ENCODE results near the gene TRABD2B. TPM values are rescaled to one million over a fixed set of nuclear protein-coding genes. Genes with fewer than 3 reads are reported as not detected.

The TRABD2B gene
- total and polyA plus RNA-seq, 2 of the 4 experiments (the other 2 are of a cell fraction): not detected

GRCh38 chr1:48033495-48034045, 36.4 kb upstream of the TRABD2B start:
- Histone ChIP-seq H3K23ac (ENCODE audit: low read depth, low read length) (no peak overlapping the region), H3K9ac (ENCODE audit: low read depth, low read length) (no peak overlapping the region), H2AK5ac (ENCODE audit: low read depth, low read length) (no peak overlapping the region), H2BK15ac (ENCODE audit: low read depth, low read length) (no peak overlapping the region), H3K9me1 (ENCODE audit: insufficient read depth, low read length) (no peaks in the 10 kb centered on the region), H3K56ac (ENCODE audit: extremely low read depth, insufficient read depth, low read length) (no peak overlapping the region), H3K4me2 (ENCODE audit: low read depth, low read length) (no peak overlapping the region), H3K14ac (replicated peaks; ENCODE audit: low read depth, low read length) (no peak overlapping the region), H2AK9ac (replicated peaks; ENCODE audit: low read depth, low read length, poor library complexity) (no peak overlapping the region), H3K36me3 (ENCODE audit: control insufficient read depth, insufficient read depth, low read length) (no peaks in the 10 kb centered on the region), H2BK20ac (ENCODE audit: low read depth, low read length) (no peak overlapping the region), H2BK120ac (ENCODE audit: low read depth, low read length) (no peak overlapping the region), H4K91ac (ENCODE audit: insufficient read depth, low read depth, low read length) (no peak overlapping the region), H3K4me3 (ENCODE audit: insufficient read depth, low read depth, low read length) (no peak overlapping the region), H3K4me1 (ENCODE audit: control insufficient read depth, insufficient read depth, low read length) (no peaks in the 10 kb centered on the region), H3K4ac (ENCODE audit: low read depth, low read length) (no peak overlapping the region), H4K20me1 (ENCODE audit: insufficient read depth, low read length) (no peaks in the 10 kb centered on the region), H3K9me3 (ENCODE audit: control insufficient read depth, insufficient read depth, low read length) (no peaks in the 10 kb centered on the region), H4K8ac (ENCODE audit: low read depth in 2 of 2, low read length in 2 of 2) (no peak overlapping the region), H3K18ac (ENCODE audit: low read depth, low read length) (no peak overlapping the region), H3K79me1 (ENCODE audit: low read depth in 1 of 2, low read length in 2 of 2) (no peaks in the 10 kb centered on the region), H2AFZ (replicated peaks; ENCODE audit: low read length, poor library complexity) (no peak overlapping the region), H2BK5ac (ENCODE audit: low read depth, low read length, poor library complexity, severe bottlenecking) (no peak overlapping the region), H3K27me3 (ENCODE audit: control insufficient read depth, insufficient read depth, low read length) (no peaks in the 10 kb centered on the region), H4K5ac (ENCODE audit: low read depth, low read length) (no peak overlapping the region), H3K27ac (ENCODE audit: insufficient read depth, low read length) (no peak overlapping the region)
- ChIA-PET CTCF (no interaction called here), POLR2A (ENCODE audit: unreplicated experiment) (no interaction called here)
- no peak for ATAC-seq (ENCODE audit: low read depth)
- dilution Hi-C loops (cut with HindIII; ENCODE audit: low sequenced_read_pairs, unreplicated experiment): no loop called here
- in situ Hi-C loops (cut with MboI; ENCODE audit: low sequenced_read_pairs): no loop called here
- WGBS, 2 experiments (ENCODE audit: extremely low coverage in 2 of 2, insufficient read length in 1 of 2): 23% methylated on average over 4 of the region's 10 CpGs; no CpG with 5 or more reads in 1 of the 2 experiments
- TF ChIP-seq FOS (IDR thresholded peaks at IDR 0.05; ENCODE audit: low read depth, low read length) (no peak), RCOR1 (IDR thresholded peaks at IDR 0.05; ENCODE audit: insufficient replicate concordance, low read length) (no peak), CTCF (conservative IDR thresholded peaks at IDR 0.05; ENCODE audit: low read depth, low read length) (no peak), CHD1 (IDR thresholded peaks at IDR 0.05; ENCODE audit: low read depth, low read length) (no peak), POLR2A (IDR thresholded peaks at IDR 0.05; ENCODE audit: low read depth, low read length) (no peak)
- intact Hi-C loops (cut with micrococcal nuclease): no loop called here
- no peak for DNase-seq
- no TSS peak for BruUV-seq (replicated peaks)
